H4 (cell line): Measurements from ENCODE around the gene PRKCD. TPM values are rescaled to one million over a fixed set of nuclear protein-coding genes. Genes with fewer than 3 reads are reported as not detected.

Experiments
- DNase-seq: peaks from one replicate; pipeline ENCODE4 v3.0.0-alpha.2; 2015; ENCODE audit warnings: low spot score
- total RNA-seq: library from RNA; depleted of rRNA; stranded (reverse); fragments of >200 nt; shearing (Covaris generic); gene quantifications from 2 replicates; pipeline ENCODE4 v1.2.3, GENCODE V29; 2014

PRKCD gene
- total RNA-seq, 1 experiment from 2014 or later: 1.2 TPM

DNA sequence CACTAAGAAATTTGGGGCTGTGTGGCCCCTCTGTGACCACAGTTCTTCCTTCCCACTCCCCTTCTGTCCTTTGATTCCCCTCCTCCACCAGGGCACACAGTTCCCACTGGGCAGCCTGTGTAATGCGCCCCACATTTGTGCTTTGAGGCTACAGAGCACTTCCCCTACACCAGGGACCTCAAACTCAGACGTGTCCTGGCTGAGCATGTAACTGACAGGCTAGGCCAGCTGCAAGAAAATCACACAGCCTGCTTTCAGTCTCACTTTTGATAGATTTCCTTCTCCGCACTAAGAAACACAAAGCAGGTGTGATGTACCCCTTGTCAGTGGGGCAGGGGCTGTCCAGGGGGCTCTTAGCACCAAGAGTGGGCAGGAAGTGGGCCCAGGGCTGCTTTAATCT is 29.6 kb downstream of the PRKCD start:
- no peak for DNase-seq

DNA sequence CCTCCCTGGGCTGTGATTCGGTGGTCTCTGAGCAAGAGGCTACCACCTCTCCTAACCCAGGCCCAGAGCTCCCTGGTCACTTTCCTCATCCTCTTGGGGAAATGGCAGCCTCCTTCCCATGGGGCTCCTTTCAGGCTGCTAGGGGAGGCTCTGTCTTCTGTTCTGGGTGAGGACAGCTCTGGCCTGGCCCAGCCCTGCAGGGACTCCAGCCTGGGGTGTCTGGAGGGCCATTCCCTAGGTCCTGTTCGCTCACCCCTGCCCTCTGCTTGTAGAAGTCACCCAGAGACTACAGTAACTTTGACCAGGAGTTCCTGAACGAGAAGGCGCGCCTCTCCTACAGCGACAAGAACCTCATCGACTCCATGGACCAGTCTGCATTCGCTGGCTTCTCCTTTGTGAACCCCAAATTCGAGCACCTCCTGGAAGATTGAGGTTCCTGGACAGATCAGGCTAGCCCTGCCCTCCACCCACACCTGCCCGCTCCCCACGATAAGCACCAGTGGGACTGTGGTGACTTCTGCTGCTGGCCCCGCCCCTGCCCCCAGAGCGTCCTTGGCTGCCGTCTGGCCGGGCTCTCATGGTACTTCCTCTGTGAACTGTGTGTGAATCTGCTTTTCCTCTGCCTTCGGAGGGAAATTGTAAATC is 30.9 kb downstream of the PRKCD start:
- no peak for DNase-seq

DNA sequence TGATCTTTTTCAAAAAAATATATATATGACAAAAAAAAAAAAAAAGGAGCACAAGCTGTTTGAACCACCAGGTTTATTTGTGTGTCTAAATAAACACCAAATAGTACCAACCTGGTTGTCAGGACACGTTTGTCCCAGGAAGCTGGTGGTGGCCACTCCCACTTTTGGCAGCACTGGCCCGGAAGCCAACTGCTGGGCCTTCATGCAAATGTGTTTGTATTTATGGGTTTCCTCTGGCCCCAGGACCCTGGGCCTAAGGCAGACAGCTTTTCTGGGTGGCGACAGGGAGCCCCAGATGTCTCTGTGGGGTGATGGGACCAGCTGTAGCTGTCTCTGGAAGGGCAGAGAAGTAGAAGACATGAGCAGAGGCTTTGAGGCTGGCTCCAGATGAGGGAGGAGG is 31.6 kb downstream of the PRKCD start:
- no peak for DNase-seq

DNA sequence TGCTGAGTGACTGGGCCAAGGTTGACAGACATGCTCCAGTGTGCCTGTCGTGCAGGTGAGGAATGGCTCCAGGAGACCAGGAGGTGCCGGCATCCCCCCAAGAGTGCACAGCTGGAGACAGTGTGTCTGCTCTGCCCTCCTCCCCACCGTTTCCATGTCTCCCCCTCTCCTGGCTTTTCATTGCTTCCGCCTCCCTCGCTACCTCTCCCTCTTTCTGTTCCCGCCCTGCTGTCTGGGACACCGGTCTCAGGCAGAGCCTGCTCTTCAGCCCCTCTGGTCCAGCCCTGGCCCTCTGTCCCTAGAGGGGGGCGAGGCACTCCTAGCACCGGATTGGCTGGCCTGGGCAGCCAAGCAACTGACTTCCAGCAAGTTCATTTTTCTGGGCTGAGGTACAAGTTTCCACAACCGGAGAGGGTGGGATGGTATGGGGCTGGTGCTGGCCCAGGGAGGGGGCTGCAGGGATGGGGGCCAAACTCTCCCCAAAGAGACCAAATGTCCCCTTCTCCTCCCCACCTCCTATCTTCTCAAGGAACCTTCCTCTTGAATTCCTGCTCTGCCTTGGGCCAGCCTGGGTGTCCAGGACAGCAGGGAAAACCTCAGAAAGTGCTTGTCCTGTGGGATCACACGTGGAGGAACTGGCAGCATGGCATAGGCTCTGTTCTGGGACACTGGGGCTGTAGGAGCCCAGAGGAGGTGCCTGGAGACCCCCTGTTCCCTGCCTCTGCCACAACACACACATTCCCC is 32.6 kb downstream of the PRKCD start:
- DNase-seq: no peak

DNA sequence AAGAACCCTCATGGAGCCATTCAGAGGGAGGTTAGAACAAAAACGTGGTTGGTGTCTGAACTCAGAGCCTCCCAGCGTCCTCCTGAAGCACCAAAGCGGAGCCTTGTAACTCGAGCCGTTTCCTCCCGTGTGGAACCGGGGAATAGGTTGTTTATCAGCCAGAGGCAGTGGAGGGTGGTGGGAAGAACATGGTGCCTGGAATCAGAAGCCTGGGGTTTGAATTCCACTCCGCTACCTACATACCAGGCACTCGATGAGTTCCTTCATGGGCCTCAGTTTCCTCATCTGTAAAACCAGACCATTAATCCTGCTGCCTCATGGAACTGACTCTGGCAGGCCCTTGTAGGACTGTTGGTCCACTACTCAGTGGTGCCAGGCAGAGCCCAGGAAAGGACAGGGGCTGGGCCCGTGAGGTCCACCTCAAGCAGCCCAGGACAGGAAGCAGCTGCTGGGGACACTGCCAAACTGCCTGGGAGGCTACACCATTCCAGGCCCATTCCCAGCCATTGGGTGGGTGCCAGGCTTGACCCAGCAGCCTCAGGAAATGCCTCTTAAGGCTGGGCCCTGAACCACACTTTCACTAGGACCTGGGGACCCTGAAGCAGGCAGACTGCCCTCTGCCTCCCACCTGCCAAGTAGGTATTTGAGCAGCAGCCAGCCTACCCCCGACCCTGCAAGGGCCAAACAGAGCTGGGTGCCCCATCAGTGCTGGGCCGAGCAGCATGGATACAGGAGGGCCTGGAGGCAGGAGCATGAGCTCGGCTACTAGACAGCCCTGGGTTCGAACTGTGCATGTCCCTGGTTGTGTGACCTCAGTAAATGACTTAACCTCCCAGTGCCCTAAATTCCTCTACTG is 33.4 kb downstream of the PRKCD start:
- DNase-seq: no peak

DNA sequence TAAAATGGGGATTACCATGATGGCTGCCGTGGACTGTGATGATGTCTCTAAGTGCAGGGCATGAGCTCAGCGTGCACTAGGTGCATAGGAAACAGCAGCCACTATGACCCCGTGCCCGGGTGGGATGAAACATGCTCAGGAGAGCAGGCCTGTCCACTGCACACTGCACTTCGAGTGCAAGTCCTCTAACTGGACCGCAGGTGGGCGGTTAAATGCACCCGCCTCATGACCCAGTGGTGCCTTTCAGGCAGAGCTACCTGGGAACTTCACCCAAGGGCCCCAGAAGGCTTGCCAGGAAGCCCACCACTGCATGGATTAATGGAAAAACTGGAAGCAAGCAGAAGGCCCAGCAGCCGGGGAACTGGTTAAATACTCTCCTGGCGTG is 34.0 kb downstream of the PRKCD start:
- DNase-seq: no peak

DNA sequence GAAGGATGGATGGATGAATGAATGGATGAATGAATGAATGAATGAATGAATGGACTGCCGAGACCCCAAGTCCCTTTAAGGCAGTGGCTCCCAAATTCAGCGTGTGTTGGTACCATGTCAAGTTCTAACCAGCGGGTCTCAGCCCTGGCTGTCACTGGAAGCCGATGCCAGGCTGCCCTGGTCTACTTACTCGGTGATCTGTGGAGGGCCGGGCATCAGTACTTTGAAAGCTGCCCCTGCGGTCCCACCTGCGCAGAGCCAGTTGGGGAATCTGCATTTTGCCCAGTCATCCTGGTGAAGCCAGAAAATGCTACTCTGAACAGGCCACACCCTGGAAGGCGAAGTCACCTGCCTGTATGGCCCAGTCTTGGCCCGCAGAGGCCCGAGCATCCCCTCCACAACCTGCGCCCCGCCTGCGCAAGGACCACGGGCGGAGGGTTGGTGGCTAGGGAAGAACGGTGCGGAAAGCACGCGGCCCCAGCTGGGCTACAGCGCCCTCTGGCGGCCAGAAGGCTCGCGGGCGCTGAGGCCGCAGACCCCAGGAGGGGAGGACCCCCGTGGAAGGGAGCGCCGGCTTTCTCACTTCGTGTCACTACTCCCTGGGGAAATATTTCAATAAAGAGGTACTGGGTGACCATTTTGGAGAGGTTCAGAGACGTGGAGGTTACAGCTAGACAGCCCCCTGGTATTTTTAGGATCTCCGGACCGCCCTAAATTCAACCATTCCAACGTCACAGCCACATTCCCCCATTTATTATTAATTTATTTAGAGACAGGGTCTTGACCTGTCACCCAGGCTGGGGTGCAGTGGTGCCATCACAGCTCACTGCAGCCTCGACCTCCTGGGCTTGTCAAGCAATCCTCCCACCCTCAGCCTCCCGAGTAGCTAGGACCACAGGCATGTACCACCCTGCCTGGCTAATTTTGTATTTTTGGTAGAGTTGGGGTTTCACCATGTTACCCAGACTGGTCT is 34.9 kb downstream of the PRKCD start:
- DNase-seq: no peak

DNA sequence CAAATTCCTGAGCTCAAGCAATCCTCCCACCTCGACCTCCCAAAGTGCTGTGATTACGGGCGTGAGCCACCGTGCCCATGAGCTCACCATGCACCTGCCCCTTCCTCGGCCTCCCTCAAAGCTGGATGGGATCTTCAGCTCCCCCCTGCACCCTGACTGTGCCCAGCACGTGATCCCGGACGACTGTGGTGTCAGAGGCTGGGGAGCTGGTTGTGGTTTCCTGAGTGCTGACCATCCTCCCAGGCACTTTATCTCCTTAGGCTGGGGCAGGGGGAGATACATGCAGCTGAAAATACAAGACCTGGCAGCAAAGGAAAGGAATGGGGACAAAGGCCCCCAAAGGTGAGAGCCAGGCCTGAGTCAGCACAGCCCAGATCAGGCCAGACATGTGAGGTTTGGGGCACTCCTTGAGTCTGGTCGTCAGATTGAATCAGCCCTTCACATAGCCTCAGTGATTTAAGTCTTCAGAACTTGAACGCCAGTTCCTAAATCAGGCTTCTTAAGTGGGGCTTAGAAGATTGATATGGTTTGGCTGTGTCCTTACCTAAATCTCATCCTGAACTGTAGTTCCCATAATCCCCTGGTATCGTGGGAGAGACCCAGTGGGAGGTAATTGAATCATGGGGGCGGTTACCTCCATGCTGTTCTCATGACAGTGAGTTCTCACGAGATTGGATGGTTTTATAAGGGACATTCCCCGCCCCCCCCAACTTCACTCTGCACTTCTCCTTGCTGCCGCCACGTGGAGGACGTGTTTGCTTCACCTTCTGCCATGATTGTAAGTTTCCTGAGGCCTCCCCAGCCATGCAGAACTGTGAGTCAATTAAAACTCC is 35.8 kb downstream of the PRKCD start:
- DNase-seq: no peak

DNA sequence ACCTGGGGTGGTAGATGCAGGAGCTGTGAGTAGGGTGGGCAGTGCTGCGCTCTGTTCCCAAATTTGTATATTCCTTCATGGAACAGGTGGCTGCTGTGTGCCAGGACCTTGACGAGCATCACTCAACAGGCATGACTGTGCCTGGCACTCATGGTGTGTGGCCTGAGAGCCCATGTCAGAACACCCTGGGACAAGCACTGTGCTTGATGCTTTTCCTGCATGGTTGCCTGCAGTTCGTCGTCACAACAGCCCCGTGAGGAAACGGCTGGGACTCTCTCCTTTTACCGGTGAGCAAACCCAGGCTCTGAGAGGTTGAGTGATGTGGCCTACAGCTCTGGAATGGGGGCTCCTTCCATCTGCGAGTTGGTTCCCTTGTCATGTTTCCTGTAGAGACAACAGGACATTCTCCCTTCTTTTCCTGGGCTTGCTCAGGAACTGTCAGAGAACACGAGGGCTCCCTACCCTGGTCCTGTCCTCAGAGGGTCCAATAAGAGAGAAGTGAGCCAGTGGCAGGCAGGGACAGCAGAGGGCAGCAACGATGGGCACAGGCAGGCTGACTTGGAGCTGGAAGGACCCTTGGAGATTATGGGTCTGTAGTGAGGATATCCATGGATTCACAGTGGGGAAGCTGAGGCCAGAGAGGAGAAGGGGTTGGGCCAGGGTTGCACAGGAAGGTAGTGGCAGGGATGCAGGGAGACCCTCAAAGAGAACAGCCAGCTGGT is 37.4 kb downstream of the PRKCD start:
- DNase-seq: no peak

DNA sequence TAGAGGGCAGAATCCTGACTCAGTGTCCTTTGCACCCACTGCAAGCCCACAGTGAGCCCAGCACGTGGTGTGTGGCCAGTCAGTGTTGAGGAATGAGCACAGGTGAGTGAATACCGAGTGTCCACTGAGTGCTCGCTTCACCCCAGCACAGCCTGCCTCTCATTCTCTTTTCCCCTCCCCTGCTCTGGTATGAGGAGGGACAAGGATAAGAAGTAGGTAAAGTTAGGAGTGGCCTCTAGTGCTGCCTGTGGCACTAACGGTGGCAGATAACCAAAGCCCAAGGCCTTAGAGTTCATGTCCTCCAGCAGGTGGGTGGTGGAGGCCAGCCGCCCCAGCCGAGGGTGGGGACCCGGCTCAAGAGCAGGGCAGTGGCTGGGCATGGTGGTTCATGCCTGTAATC is 38.0 kb downstream of the PRKCD start:
- no peak for DNase-seq

DNA sequence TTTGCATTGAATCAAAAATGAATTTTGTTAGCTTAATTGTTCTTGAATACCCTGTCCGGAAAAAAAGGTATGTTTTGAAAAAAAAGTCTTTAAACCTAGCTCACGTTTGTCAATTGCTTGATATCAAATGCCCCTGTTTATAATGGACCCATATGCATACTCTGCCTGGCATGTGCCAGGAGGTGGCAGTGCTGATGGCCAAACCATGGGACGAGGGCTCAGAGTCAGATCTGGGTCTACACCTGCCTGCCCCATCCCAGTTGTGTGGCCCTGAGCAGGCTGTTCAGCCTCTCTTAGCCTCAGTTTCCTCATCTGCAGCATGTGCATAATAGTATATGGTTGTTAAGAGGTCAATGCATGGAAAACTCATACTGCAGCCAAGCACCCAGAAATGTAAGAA is 38.8 kb downstream of the PRKCD start:
- DNase-seq: no peak

DNA sequence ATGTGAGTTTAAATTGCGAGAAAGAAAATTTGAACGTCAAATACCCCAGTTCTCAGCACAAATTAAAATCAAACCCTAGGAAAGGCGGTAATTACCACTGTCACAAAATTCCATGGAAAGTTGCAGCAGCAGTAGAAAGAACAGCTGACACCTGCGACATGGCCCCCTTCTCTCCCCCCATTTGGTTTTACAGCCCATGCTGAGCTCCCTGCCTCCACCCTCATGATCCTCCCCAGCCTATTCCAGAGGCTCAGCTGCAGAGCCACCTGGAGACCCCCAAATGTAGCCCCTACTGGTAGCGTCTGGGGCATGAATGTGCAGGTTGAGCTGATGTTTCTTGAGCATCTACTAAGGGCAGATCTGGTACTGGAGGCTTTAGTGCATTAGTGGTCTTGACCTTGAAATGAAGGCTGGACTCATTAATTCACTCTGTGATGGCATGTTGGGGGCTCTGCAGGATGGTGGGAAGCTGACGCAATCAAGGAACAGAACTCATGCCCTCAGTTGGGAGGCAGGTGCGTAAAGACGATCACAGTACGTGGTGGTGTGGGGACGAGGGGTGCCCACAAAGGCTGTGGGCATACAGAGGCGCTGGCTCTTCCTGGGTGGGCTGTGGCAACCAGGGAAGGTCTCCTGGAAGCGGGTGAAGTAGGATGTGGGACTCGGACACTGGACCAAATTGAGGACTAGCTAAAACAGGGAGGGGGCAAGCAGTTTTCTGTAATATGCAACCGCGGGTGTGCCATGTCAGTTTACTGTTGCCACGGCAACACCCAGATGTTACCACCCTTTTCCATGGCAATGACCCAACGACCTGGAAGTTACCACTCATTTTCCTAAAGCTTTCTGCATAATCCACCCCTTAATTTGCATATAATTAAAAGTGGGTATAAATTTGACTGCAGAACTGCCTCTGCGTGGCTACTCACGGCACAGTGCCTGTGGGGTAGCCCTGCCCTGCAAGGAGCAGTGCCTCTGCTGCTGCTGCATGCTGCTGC is 39.8 kb downstream of the PRKCD start:
- no peak for DNase-seq

DNA sequence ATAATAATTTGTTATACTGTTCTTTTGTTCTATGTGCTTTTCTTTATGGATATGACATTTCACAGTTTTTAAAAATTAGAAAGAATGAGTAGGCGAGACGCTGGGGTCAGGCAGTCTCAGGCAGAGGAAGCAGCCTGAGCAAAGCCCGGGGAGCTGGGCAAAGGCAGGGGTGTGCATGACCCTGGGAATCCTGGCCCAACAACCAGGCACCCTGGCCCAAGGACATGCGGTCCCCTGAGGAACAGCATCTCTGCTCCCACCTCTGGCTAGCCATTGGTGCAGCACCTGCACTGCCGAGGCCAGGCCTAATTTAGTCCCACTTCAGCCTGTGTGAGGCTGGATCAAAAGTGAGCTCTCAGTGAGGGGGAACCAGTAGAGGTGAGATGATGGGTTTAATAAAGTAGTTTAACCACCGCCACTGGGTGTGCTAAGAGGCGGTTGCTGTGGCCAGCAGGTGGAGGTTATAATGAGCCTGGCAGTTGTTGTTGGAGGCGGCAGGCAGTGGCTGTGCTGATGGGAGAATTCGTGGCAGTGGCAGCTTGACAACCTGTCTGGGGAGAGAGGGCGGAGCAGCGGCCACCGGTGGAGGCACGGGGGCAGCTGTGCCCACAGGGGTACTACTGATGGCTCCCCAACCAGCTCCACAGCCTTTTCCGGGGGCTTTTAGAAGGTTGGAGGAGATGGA is 41.5 kb downstream of the PRKCD start:
- no peak for DNase-seq

DNA sequence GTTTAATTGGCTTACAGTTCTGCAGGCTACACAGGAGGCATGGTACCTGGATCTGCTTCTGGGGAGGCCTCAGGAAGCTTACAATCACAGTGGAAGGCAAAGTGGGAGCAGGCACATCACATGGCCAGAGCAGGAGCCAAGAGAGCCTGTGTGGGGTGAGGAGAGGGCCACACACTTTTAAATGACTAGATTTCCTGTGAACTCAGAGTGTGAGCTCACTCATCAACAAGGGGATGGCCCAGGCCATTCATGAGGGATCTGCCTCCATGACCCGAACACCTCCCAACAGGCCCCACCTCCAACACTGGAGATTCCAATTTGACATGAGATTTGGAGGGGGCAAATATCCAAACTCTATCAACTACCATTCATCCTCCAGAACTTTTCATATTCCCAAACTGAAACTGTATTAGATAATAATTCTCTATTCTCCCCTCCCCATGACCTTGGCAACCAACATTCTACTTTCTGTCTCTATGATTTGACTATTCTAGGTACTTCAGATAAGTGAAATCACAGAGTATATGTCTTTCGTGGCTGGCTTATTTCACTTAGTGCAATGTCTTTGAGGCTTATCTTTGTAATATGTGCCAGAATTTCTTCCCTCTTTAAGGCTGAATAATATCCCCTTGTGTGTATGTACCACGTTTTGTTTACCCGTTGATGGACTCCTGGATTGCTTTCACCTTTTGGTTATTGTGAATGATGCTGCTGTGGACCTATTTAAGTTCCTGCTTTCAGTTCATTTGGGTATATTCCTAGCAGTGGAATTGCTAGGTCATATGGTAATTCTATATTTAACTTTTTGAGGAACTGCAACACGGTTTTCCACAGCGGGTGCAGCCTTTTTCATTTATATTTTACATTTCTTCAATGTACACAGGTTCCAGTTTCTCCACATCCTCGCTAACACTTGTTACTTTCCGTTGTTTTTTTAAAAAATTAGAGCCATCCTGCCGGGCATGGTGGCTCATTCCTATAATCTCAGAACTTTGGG is 51.0 kb downstream of the PRKCD start:
- DNase-seq: no peak

DNA sequence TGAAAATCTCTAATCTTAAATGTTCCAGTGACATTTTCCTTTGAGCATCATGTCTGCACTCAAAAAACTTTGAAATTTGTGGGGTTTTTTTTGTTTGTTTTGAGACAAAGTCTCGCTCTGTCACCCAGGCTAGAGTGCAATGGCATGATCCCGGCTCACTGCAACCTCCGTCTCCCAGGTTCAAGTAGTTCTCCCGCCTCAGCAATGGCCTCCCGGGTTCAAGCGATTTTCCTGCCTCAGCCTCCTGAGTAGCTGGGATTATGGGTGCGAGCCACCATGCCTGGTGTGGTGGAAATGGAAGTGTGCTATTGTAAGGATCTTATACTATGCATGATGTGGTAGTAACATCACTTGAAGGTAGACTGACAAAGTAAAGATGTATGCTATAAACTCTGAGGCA is 52.3 kb downstream of the PRKCD start:
- DNase-seq: no peak

DNA sequence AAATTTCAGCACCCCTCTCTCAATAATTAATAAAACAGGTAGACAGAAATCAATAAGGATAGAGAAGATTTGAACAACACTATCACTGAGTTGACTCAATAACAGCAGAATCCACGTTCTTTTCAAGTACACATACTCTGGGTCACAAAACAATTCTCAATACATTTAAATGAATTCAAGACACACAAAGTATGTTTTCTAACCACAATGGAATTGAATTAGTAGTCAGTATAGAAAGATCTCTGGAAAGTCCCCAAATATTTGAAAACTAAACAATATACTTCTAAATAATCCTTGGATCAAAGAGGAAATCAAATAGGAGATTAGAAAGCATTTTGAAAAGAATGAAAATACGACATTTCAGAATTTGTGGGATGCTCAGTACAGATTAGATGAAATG is 54.8 kb downstream of the PRKCD start:
- no peak for DNase-seq

DNA sequence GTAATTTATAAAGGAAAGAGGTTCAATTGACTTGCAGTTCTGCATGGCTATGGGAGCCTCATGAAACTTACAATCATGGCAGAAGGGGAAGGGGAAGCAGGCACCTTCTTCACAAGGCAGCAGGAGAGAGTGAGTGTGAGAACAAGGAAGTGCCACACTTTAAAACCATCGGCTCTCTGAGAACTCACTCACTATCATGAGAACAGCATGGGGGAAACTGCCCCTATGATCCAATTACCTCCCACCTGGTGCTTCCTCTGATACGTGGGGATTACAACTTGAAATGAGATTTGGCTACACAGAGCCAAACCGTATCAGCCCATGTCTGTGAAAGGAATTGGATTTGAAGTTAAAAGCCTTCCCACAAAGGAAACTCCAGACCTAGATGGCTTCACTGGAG is 55.7 kb downstream of the PRKCD start:
- no peak for DNase-seq
